ENCODE measurements around the gene SRCIN1.
"Not testable (repeated sequence)": the region's sequence is repeated elsewhere in the genome, so short reads cannot be mapped to it uniquely, and the experiment has no call there.

SRCIN1 gene

DNA sequence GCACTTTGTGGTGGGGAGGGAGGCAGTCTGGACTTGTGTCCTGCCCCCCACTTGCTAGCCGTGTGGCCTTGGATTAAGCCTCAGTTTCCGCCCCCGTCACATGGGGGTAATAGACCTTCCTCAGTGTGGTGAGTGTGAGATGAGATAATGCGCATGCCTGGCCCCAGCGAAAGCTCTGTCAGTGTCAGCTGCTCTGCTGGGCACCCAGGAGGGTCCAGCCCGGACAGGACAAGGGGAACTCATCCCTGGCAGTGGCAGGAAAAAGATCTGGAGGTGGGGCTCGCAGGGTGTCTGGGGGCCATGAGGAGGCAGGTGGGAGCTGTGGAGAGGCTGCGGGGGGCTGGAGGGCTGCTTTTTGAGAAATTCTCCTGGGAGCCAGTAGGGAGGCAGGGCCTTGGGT is 63.5 kb downstream of the SRCIN1 start:
- DNase-seq, result no peak

- no peak for DNase-seq
Measured at GRCh38 chr17:38541281-38541680, 64.5 kb downstream of the SRCIN1 start.

- no peak for DNase-seq
Measured at GRCh38 chr17:38540514-38541045, 65.2 kb downstream of the SRCIN1 start.

- DNase-seq, result peak; percentile 81
Measured at GRCh38 chr17:38539386-38539785, 66.4 kb downstream of the SRCIN1 start.

- peak; percentile 91 for DNase-seq
Measured at GRCh38 chr17:38538906-38539305, 66.8 kb downstream of the SRCIN1 start.

GRCh38 chr17:38536661-38537060 is 69.1 kb downstream of the SRCIN1 start:
- no peak for DNase-seq

DNA sequence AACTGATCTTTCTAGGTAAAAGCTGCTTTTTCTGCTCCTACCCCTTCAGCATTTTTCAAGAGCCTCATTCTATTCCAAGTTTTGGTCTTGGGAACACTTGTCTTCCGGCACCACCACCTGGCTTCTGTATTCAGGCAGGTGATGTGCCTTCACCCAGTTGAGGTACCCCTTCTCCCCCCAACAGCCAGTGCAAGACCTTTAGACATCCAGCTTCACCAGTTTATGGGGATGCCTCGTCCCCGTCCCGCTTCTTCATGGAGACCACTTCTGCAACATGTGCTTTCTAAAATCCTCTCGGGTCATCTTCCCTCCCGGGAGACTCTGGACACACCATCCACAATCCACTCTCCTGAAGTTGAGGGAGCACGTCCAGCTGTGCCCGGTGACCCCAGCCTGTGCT is 69.9 kb downstream of the SRCIN1 start:
- DNase-seq, result no peak

GRCh38 chr17:38534498-38534885 is 71.3 kb downstream of the SRCIN1 start:
- DNase-seq, result no peak

DNA sequence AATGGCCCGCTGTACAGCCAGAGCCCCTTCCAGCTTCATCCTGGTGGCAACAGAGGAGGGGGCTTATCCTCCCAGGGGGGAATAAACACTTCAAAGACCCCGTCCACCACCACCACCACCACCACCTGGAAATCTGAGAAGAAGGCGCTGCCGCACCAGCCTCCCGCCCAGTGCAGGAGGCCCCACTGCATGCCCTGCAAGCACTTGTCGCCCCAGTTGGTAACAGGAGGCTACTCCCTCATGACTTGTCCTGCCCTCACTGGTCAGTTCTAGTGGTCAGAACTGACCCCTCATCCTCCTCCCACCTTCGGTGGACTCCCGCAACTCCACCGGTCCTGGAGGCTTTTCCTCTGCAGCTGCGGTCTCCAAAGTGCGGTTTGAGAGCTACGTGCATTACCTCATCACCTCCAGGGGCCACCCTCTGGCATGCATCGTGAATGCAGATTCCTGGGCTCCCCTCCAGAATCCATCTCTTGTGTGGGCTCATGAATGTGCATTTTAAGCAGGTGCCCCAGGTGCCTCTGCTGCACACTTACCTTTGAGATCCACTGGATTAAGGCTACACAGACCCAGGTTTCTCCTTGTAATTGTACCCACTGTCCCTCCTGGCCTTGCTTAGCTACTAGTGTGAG is 71.8 kb downstream of the SRCIN1 start:
- no peak for DNase-seq

GRCh38 chr17:38533241-38533640 is 72.5 kb downstream of the SRCIN1 start:
- no peak for DNase-seq

GRCh38 chr17:38532451-38532850 is 73.3 kb downstream of the SRCIN1 start:
- no peak for DNase-seq

DNA sequence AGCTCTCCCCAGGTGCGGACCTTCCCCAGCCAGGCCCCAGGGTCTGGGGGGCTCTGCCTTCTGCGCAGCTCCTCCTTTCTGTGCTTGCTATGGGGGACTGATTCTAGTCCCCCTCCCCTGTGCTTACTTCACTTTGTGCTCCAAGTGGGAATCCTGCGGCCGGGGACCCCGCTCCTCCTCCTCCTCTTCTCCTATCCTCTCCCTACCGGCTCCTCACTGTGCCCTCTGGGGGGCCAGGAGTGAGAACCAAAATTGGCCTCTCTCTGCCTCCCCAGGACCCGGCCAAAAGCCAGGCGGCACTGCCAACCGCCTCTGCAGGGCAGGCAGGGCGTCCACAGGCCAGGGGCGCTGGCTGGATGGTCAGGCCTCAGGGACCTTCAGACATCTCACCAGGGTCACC is 74.0 kb downstream of the SRCIN1 start:
- DNase-seq, result not testable (repeated sequence)

- not testable (repeated sequence) for DNase-seq
Measured at GRCh38 chr17:38530856-38531255, 74.9 kb downstream of the SRCIN1 start.

DNA sequence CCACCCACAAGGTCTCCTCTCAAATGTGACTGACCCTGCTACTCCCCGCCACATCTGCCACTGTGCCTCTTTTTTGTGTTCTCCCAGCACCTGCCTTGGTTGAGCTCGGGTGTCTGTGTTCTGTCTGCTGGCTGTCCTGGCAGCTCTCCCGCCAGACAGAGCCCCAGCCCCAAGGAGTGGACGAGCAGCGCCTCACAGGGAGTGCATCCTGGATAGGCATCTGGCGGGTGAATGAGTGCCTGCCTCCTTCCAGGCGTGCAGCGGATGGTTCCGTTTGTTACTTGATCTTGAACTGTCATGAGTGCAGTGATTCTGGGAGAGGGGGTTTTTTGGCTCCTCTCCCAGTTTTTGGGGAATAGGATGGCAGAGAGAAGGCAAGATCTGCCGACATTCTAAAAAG is 77.6 kb downstream of the SRCIN1 start:
- DNase-seq, result not testable (repeated sequence)

DNA sequence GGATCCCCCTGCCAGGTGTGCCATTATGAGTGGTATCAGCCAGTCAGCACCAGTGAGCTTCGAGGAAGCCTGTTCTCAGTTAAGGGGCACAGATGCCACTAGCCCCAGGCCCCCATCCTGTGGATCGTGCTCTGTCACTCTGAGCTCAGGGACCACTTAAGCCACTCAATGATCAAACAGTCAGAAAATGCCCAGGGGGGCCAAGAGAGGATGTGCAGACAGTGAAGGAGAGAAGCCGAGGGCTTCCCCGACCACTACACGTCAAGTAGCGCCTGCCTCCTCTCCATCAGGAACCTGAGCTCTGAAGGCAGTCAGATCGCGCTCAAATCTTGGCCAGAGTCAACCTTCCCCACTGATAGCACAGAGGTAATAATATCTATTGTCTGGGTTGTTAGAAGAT is 79.2 kb downstream of the SRCIN1 start:
- DNase-seq, result peak; percentile 26

DNA sequence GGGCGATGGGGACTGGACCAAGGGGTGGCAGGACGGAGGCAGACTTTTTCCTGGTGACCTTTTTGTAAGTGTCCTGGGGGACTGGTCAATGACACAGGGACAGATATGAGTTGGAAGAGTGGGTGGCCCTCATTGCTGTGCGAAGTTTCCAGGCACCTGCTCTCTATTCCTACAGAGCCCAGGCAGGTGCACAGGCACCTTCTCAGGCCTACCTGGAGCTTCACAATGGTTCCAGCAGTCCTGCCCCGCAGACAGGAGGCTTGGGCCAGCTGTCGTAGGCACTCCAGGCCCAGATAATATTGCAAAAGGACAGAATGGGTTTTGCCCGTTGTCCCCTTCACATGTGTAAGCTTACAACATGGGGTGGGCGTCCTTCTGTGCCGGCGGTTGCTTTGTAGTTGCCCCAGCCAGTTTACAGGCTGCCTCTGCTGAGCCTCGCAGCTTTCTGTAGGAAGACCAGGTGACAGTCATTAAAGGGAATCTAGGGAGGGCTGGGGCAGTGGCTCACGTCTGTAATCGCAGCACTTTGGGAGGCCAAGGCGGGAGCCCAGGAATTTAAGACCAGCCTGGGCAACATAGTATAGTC is 93.2 kb downstream of the SRCIN1 start:
- no peak for DNase-seq

- no peak for DNase-seq
Measured at GRCh38 chr17:38511150-38512108, 94.3 kb downstream of the SRCIN1 start.

DNA sequence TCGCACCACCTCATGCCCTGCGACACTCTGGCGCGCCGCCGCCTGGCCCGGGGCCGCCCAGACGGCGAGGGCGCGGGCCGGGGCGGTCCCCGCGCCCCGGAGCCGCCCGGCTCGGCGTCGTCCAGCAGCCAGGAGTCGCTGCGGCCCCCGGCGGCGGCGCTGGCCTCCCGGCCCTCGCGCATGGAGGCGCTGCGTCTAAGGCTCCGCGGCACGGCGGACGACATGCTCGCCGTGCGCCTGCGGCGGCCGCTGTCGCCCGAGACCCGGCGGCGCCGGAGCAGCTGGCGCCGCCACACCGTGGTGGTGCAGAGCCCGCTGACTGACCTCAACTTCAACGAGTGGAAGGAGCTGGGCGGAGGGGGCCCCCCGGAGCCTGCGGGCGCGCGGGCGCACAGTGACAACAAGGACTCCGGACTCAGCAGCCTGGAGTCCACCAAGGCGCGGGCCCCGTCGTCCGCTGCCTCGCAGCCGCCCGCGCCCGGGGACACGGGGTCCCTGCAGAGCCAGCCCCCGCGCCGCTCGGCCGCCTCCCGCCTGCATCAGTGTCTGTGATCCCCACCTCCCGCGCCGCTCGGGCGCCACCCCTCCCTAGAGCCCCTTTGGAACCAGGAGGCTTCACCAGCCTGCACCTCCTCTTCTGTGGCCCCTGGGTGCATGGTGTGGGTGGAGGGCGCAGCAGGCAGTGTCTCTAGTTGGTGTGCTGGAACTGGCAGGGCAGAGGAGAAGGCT is 95.2 kb downstream of the SRCIN1 start:
- no peak for DNase-seq

DNA sequence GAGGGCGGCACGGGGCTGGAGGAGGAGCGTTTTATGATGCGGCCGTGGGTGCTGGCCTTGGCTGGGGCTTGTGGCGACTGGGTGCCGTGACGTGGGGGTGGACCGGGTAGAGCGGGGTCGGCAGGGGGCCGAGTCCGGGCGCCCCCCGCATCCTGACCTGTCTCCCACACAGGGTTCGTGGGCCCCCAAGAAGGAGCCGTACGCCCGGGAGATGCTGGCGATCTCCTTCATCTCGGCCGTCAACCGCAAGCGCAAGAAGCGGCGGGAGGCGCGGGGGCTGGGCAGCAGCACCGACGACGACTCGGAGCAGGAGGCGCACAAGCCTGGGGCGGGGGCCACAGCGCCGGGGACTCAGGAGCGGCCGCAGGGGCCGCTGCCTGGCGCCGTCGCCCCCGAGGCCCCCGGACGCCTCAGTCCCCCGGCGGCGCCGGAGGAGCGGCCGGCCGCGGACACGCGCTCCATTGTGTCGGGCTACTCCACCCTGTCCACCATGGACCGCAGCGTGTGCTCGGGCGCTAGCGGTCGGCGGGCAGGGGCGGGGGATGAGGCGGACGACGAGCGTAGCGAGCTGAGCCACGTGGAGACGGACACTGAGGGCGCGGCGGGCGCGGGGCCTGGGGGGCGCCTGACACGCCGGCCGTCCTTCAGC is 95.9 kb downstream of the SRCIN1 start:
- no peak for DNase-seq

GRCh38 chr17:38508954-38509771 is 96.6 kb downstream of the SRCIN1 start:
- DNase-seq, result no peak

DNA sequence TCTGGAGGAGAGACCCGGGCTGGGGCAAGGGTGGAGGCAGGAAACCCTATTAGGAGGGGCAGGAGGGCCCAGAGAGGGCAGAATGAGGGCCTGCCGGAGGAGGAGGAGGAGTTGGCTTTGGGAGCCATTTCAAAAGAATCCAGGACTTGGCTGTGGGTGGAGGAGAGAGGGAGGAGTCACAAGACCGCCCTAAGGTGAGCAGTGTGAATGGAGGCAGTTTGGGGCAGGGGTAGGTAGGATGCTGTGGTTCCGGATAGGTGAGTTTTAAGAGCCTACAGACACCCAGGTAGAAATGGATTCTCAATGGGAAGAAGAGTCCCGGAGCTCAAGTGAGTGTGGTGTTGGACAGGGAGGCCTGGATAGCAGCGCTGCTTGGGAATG is 97.2 kb downstream of the SRCIN1 start:
- DNase-seq, result no peak
